OCI-LY3 (cell line): ENCODE results near the gene RNF144A.

Experiments used
- H2AFZ ChIP-seq: fragments of 200-600, 300-600 bp; shearing (Covaris generic); 2 replicates; pipeline ENCODE4 v1.6.0; 2014; ENCODE audit warnings: antibody characterized with exemption, low read depth, low read length
- H3K27ac ChIP-seq: fragments of 200-600, 300-600 bp; sonication (generic); 2 replicates; pipeline ENCODE4 v1.5.1; 2014; ENCODE audit warnings: mild to moderate bottlenecking, low read length, moderate library complexity, mixed read lengths
- H3K27me3 ChIP-seq: fragments of 200-600, 300-600 bp; sonication (generic); 2 replicates; pipeline ENCODE4 v1.6.1; 2014; ENCODE audit warnings: low read depth, low read length, mixed read lengths
- H3K36me3 ChIP-seq: fragments of 200-600, 300-600 bp; sonication (generic); replicated peaks from 2 replicates; pipeline ENCODE3; 2014; ENCODE audit warnings: low read depth, low read length, mixed read lengths
- H3K4me1 ChIP-seq: fragments of 300-600, 200-600 bp; sonication (generic); 2 replicates; pipeline ENCODE4 v1.6.1; 2014; ENCODE audit warnings: low read length, mixed read lengths
- H3K4me2 ChIP-seq: fragments of 200-600, 300-600 bp; sonication (generic); 2 replicates; pipeline ENCODE4 v1.6.1; 2014; ENCODE audit warnings: low read length, mixed read lengths
- H3K4me3 ChIP-seq: fragments of 300-600, 200-600 bp; sonication (generic); 2 replicates; pipeline ENCODE4 v1.5.1; 2014; ENCODE audit warnings: antibody characterized with exemption, mild to moderate bottlenecking, low read length, moderate library complexity
- H3K79me2 ChIP-seq: fragments of 300-600, 200-600 bp; shearing (Covaris generic); 2 replicates; pipeline ENCODE4 v1.6.1; 2014; ENCODE audit warnings: mild to moderate bottlenecking, low read length, mixed read lengths
- H3K9ac ChIP-seq: fragments of 300-600, 200-600 bp; shearing (Covaris generic); 2 replicates; pipeline ENCODE4 v1.6.0; 2014; ENCODE audit warnings: mild to moderate bottlenecking, low read length, moderate library complexity
- H3K9me3 ChIP-seq: fragments of 200-600, 300-600 bp; shearing (Covaris generic); 2 replicates; pipeline ENCODE4 v1.6.1; 2014; ENCODE audit warnings: low read length, mixed read lengths; ENCODE audit not compliant: insufficient read depth
- H4K20me1 ChIP-seq: fragments of 200-600, 300-600 bp; sonication (generic); 2 replicates; pipeline ENCODE4 v1.6.1; 2016; ENCODE audit warnings: low read length, mixed read lengths; ENCODE audit not compliant: insufficient read depth
- CTCF ChIP-seq: fragments of 200-600, 300-600 bp; sonication (generic); IDR thresholded peaks from 2 replicates; pipeline ENCODE4 v1.5.1; 2014; ENCODE audit warnings: antibody characterized with exemption, low read length, low read depth
- EZH2phosphoT487 ChIP-seq: fragments of 200-600 bp; shearing (Covaris generic); IDR thresholded peaks from 2 replicates; pipeline ENCODE4 v1.6.1; 2018; ENCODE audit warnings: antibody characterized with exemption, mixed run types, low read depth

The RNF144A gene

GRCh38 chr2:7018282-7018701, 101.1 kb downstream of the RNF144A start:
- no peaks in the 10 kb centered on the region for H3K79me2 ChIP-seq
- H3K27ac ChIP-seq, result no peak overlapping the region
- H3K4me2 ChIP-seq, result no peak overlapping the region
- no peaks in the 10 kb centered on the region for H3K9me3 ChIP-seq
- TF ChIP-seq CTCF (no peak), EZH2phosphoT487 (no peak)
- H2AFZ ChIP-seq, result no peak overlapping the region
- H3K4me1 ChIP-seq, result peaks cover 9% of the 10 kb centered on the region
- peaks cover 7% of the 10 kb centered on the region; the same call in 1 of the 2 replicates for H3K27me3 ChIP-seq
- no peaks in the 10 kb centered on the region for H4K20me1 ChIP-seq
- no peaks in the 10 kb centered on the region for H3K36me3 ChIP-seq
- no peak overlapping the region for H3K4me3 ChIP-seq
- H3K9ac ChIP-seq, result no peak overlapping the region

GRCh38 chr2:7018767-7019166, 101.6 kb downstream of the RNF144A start:
- H3K27ac ChIP-seq, result no peak overlapping the region
- no peak overlapping the region for H3K9ac ChIP-seq
- no peaks in the 10 kb centered on the region for H4K20me1 ChIP-seq
- H3K27me3 ChIP-seq, result peaks cover 7% of the 10 kb centered on the region; the same call in 1 of the 2 replicates
- H3K9me3 ChIP-seq, result no peaks in the 10 kb centered on the region
- no peaks in the 10 kb centered on the region for H3K36me3 ChIP-seq
- no peak overlapping the region for H2AFZ ChIP-seq
- H3K4me2 ChIP-seq, result no peak overlapping the region
- TF ChIP-seq CTCF (no peak), EZH2phosphoT487 (no peak)
- H3K4me3 ChIP-seq, result no peak overlapping the region
- peaks cover 9% of the 10 kb centered on the region for H3K4me1 ChIP-seq
- H3K79me2 ChIP-seq, result no peaks in the 10 kb centered on the region

- Histone ChIP-seq H3K9me3 (no peaks in the 10 kb centered on the region), H2AFZ (no peak overlapping the region), H3K36me3 (no peaks in the 10 kb centered on the region), H3K27me3 (peaks cover 7% of the 10 kb centered on the region; the same call in 1 of the 2 replicates), H3K4me1 (peaks cover 5% of the 10 kb centered on the region), H3K9ac (no peak overlapping the region), H3K27ac (no peak overlapping the region), H3K4me2 (no peak overlapping the region), H3K79me2 (no peaks in the 10 kb centered on the region), H4K20me1 (no peaks in the 10 kb centered on the region), H3K4me3 (no peak overlapping the region)
- no peak for TF ChIP-seq CTCF
- no peak for TF ChIP-seq EZH2phosphoT487
These were observed 102.0 kb downstream of the RNF144A start for GRCh38 chr2:7019191-7019590.

- Histone ChIP-seq H3K4me1 (no peaks in the 10 kb centered on the region), H3K36me3 (no peaks in the 10 kb centered on the region), H3K4me2 (no peak overlapping the region)
These were observed 102.8 kb downstream of the RNF144A start for GRCh38 chr2:7020059-7020458.

More at GRCh38 chr2:7020059-7020458, 102.8 kb downstream of the RNF144A start:
- Histone ChIP-seq H3K27me3 (peaks cover 4% of the 10 kb centered on the region; the same call in 1 of the 2 replicates), H3K9me3 (no peaks in the 10 kb centered on the region), H3K79me2 (no peaks in the 10 kb centered on the region), H3K4me3 (no peak overlapping the region), H3K27ac (no peak overlapping the region), H4K20me1 (no peaks in the 10 kb centered on the region), H3K9ac (no peak overlapping the region), H2AFZ (no peak overlapping the region)
- TF ChIP-seq EZH2phosphoT487 (no peak), CTCF (no peak)
